Osteoblast (primary cell): ENCODE data around the gene SLC6A9. TPM values are rescaled to one million over a fixed set of nuclear protein-coding genes. Genes with fewer than 3 reads are reported as not detected.

ENCODE experiments used
- DNase-seq: peaks from one replicate; pipeline ENCODE4 v3.0.0; 2011; ENCODE audit warnings: low spot score, mixed read lengths; ENCODE audit not compliant: insufficient read length; ENCODE audit errors: missing footprints
- H2AFZ ChIP-seq: 2 replicates; pipeline ENCODE4 v1.6.0; 2011; ENCODE audit warnings: mild to moderate bottlenecking, low read length
- H3K27ac ChIP-seq: 2 replicates; pipeline ENCODE4 v1.5.1; 2011; ENCODE audit warnings: mild to moderate bottlenecking, low read depth, low read length, moderate library complexity
- H3K27me3 ChIP-seq: 2 replicates; pipeline ENCODE4 v1.6.0; 2012; ENCODE audit warnings: mild to moderate bottlenecking, control low read depth, inconsistent platforms, low read length, moderate library complexity; ENCODE audit not compliant: insufficient read depth
- H3K36me3 ChIP-seq: 2 replicates; pipeline ENCODE4 v1.5.1; 2011; ENCODE audit warnings: mild to moderate bottlenecking, low read length, control low read depth, moderate library complexity; ENCODE audit not compliant: insufficient read depth
- H3K4me1 ChIP-seq: 2 replicates; pipeline ENCODE4 v1.5.1; 2011; ENCODE audit warnings: mild to moderate bottlenecking, low read length, control low read depth, moderate library complexity; ENCODE audit not compliant: insufficient read depth
- H3K4me2 ChIP-seq: 2 replicates; pipeline ENCODE4 v1.6.0; 2011; ENCODE audit warnings: mild to moderate bottlenecking, low read length; ENCODE audit not compliant: insufficient read depth
- H3K4me3 ChIP-seq: fragments of 200-600 bp; sonication (generic); 3 replicates; pipeline ENCODE4 v1.5.1; 2012; ENCODE audit warnings: mild to moderate bottlenecking, low read length, inconsistent platforms; ENCODE audit not compliant: insufficient read depth
- H3K79me2 ChIP-seq: 2 replicates; pipeline ENCODE4 v1.6.0; 2012; ENCODE audit warnings: mild to moderate bottlenecking, low read length, control low read depth, inconsistent platforms; ENCODE audit not compliant: insufficient read depth
- H3K9me3 ChIP-seq: 2 replicates; pipeline ENCODE4 v1.5.1; 2011; ENCODE audit warnings: low read depth, low read length, control low read depth
- H4K20me1 ChIP-seq: 2 replicates; pipeline ENCODE4 v1.6.0; 2012; ENCODE audit warnings: mild to moderate bottlenecking, low read length, control low read depth; ENCODE audit not compliant: insufficient read depth
- total RNA-seq: library from RNA; depleted of rRNA; stranded (reverse); fragments of >200 nt; gene quantifications from 2 replicates; pipeline ENCODE4 v1.2.3, GENCODE V29; 2012
- TF ChIP-seq, protein P1 (sequence below): IDR thresholded peaks from 2 replicates; pipeline ENCODE4 v1.5.1; 2011; ENCODE audit warnings: mild to moderate bottlenecking, low read depth, low read length, moderate library complexity; ENCODE audit errors: extremely low read depth

SLC6A9 gene
- total RNA-seq, 1 donor = 18.5 TPM

DNA sequence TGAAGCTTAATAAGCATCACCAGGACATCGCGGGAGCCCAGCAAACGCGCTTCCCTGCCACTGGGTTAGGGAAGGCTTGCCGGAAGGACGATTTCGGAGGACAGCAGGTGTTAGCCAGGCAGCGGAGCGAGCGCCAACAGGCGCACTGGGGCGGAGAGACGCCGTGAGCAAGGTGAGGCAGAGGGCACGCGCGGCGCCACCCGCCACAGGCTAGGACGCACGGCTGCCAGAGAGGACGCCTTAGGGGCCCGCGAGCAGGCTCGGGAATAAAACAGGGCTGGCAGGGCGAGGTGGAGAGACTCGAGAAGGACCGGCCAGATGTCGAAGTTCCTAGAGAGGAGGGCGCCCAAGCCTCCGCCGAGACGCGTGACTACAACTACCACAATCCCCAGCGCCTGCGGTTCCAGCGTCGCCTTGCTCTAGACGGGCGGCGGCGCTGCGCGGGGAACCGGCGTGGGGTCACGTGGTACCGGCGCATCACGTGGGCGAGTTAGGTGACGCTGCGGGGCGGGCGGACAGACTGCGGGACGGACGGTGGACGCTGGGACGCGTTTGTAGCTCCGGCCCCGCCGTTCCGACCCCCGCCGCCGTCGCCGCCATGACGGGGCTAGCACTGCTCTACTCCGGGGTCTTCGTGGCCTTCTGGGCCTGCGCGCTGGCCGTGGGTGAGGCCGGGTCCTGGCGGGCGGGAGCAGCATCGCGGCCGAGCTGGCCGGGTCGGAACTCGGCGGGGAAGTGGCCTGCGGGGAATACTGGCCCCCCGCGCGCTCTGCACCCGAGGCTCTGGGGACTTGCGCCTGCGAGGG is 56.6 kb downstream of the SLC6A9 start, which contains the start of gene ATP6V0B:
ATP6V0B (plus strand) TSS at position 518 of the 806 bp plus-strand sequence; CDS start at position 599, 81 bp downstream.
- H2AFZ ChIP-seq = peak within 1 kb of the TSS; percentile 93
- H4K20me1 ChIP-seq = peaks cover 27% of the 10 kb centered on the region
- H3K27me3 ChIP-seq = no peaks in the 10 kb centered on the region
- peak within 1 kb of the TSS; percentile 94 for H3K4me3 ChIP-seq
- TF ChIP-seq, protein P1, sequence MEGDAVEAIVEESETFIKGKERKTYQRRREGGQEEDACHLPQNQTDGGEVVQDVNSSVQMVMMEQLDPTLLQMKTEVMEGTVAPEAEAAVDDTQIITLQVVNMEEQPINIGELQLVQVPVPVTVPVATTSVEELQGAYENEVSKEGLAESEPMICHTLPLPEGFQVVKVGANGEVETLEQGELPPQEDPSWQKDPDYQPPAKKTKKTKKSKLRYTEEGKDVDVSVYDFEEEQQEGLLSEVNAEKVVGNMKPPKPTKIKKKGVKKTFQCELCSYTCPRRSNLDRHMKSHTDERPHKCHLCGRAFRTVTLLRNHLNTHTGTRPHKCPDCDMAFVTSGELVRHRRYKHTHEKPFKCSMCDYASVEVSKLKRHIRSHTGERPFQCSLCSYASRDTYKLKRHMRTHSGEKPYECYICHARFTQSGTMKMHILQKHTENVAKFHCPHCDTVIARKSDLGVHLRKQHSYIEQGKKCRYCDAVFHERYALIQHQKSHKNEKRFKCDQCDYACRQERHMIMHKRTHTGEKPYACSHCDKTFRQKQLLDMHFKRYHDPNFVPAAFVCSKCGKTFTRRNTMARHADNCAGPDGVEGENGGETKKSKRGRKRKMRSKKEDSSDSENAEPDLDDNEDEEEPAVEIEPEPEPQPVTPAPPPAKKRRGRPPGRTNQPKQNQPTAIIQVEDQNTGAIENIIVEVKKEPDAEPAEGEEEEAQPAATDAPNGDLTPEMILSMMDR = no peak
- peak; percentile 100 for DNase-seq
- peaks cover 33% of the 10 kb centered on the region for H3K36me3 ChIP-seq
- H3K27ac ChIP-seq = peak within 1 kb of the TSS; percentile 79
- peaks cover 42% of the 10 kb centered on the region for H3K4me1 ChIP-seq
- peaks cover 62% of the 10 kb centered on the region for H3K79me2 ChIP-seq
- peak within 1 kb of the TSS; percentile 96 for H3K4me2 ChIP-seq
- no peaks in the 10 kb centered on the region for H3K9me3 ChIP-seq

GRCh38 chr1:43973981-43974442 is 57.2 kb downstream of the SLC6A9 start:
- H3K36me3 ChIP-seq = peaks cover 33% of the 10 kb centered on the region
- peak overlapping the region; percentile 96 for H3K4me2 ChIP-seq
- no peak overlapping the region for H3K27ac ChIP-seq
- peaks cover 60% of the 10 kb centered on the region for H3K79me2 ChIP-seq
- peak overlapping the region; percentile 94 for H3K4me3 ChIP-seq
- H3K9me3 ChIP-seq = no peaks in the 10 kb centered on the region
- H3K27me3 ChIP-seq = no peaks in the 10 kb centered on the region
- H4K20me1 ChIP-seq = peaks cover 27% of the 10 kb centered on the region
- TF ChIP-seq, protein P1 = no peak
- DNase-seq = peak; percentile 61
- peaks cover 42% of the 10 kb centered on the region for H3K4me1 ChIP-seq
- peak overlapping the region; percentile 93 for H2AFZ ChIP-seq

- no peak for DNase-seq
- no peak overlapping the region for H2AFZ ChIP-seq
- TF ChIP-seq, protein P1 = no peak
- H3K4me3 ChIP-seq = no peak overlapping the region
- H3K4me2 ChIP-seq = no peak overlapping the region
- peaks cover 21% of the 10 kb centered on the region for H3K36me3 ChIP-seq
- H3K9me3 ChIP-seq = no peaks in the 10 kb centered on the region
- peaks cover 24% of the 10 kb centered on the region for H3K4me1 ChIP-seq
- peaks cover 13% of the 10 kb centered on the region for H4K20me1 ChIP-seq
- H3K27me3 ChIP-seq = no peaks in the 10 kb centered on the region
- H3K27ac ChIP-seq = no peak overlapping the region
- H3K79me2 ChIP-seq = peaks cover 36% of the 10 kb centered on the region
These were observed 59.8 kb downstream of the SLC6A9 start for GRCh38 chr1:43971336-43971980.

- Histone ChIP-seq H3K79me2 (peaks cover 31% of the 10 kb centered on the region), H3K27ac (no peak overlapping the region), H4K20me1 (peaks cover 7% of the 10 kb centered on the region), H3K4me3 (peak overlapping the region; percentile 99), H3K4me1 (peaks cover 18% of the 10 kb centered on the region), H3K9me3 (no peaks in the 10 kb centered on the region), H3K4me2 (peak overlapping the region; percentile 89), H3K36me3 (peaks cover 17% of the 10 kb centered on the region), H2AFZ (no peak overlapping the region), H3K27me3 (no peaks in the 10 kb centered on the region)
- TF ChIP-seq, protein P1 = no peak
- no peak for DNase-seq
These were observed 60.4 kb downstream of the SLC6A9 start for GRCh38 chr1:43970911-43971310.
